HCT116 (cell line): ENCODE results near the gene UTS2B. TPM values are rescaled to one million over a fixed set of nuclear protein-coding genes. Genes with fewer than 3 reads are reported as not detected.

ENCODE experiments used
- ATAC-seq: fragments of 200-7000 bp; cut with Tn5 transposase; 2 replicates; pipeline ENCODE4 v1.9.1; 2020; ENCODE audit warnings: mild to moderate bottlenecking, moderate library complexity
- BruUV-seq: library from RNA; stranded (reverse); fragments of 400-500 nt; replicated peaks from 2 replicates; lab custom pipeline; 2021; lab: Mats Ljungman, UMichigan
- CTCF ChIA-PET: fragments of 300-600 bp; sonication (Branson Sonifier 250); formaldehyde crosslinking; loops from one replicate; lab custom pipeline; 2021; ENCODE audit warnings: antibody characterized with exemption; lab: Charles Lee
- POLR2A ChIA-PET: fragments of 300-600, 350-600 bp; sonication (Branson Sonifier 250); formaldehyde crosslinking; loops from one replicate; lab custom pipeline; 2021; ENCODE audit warnings: antibody characterized with exemption; lab: Charles Lee
- RAD21 ChIA-PET, 2 experiments: fragments of 300-600 bp; sonication (Branson Sonifier 250); formaldehyde crosslinking; loops; one replicate each; lab custom pipeline; 2023; ENCODE audit warnings: low total read pairs in 2 of 2; ENCODE audit not compliant: uncharacterized antibody in 2 of 2, unreplicated experiment in 2 of 2, low non-redundant PET in 1 of 2; lab: Charles Lee
- DNase-seq: peaks from one replicate; pipeline ENCODE4 v3.0.0-alpha.2; 2010; ENCODE audit warnings: low read depth, low spot score
- H2AFZ ChIP-seq: fragments of 200-600 bp; shearing (Covaris generic), sonication (generic); 2 replicates; pipeline ENCODE4 v1.6.1; 2017; ENCODE audit warnings: low read depth, mixed run types, mixed read lengths, antibody characterized with exemption, low read length; ENCODE audit not compliant: poor library complexity, severe bottlenecking
- H3K27ac ChIP-seq: 2 replicates; pipeline ENCODE4 v1.5.1; 2012; ENCODE audit warnings: low read depth, low read length
- H3K27me3 ChIP-seq: fragments of 200-600 bp; sonication (generic); 2 replicates; pipeline ENCODE4 v1.6.1; 2016; ENCODE audit warnings: mixed run types, low read length, mixed read lengths; ENCODE audit not compliant: insufficient read depth
- H3K36me3 ChIP-seq, 2 experiments: fragments of 200-500 bp in 1 of 2; fragments of 200-600 bp in 1 of 2; sonication (Bioruptor generic) in 1 of 2; sonication (generic) in 1 of 2; 2 replicates each; pipeline versions ENCODE4 v1.5.1 to v1.6.1; 2014 to 2016; ENCODE audit warnings: low read length in 2 of 2, inconsistent platforms in 1 of 2, mixed read lengths in 1 of 2, mixed run types in 1 of 2; ENCODE audit not compliant: insufficient read depth in 2 of 2, control insufficient read depth in 1 of 2
- H3K4me1 ChIP-seq, 2 experiments: fragments of 200-600 bp in 1 of 2; sonication (generic) in 1 of 2; 2 replicates each; pipeline versions ENCODE4 v1.5.1 to v1.6.1; 2012 to 2017; ENCODE audit warnings: low read length in 2 of 2, inconsistent platforms in 1 of 2, mild to moderate bottlenecking in 1 of 2, mixed read lengths in 1 of 2, mixed run types in 1 of 2, moderate library complexity in 1 of 2; ENCODE audit not compliant: insufficient read depth in 2 of 2, control insufficient read depth in 1 of 2
- H3K4me2 ChIP-seq: fragments of 200-600 bp; sonication (generic); 2 replicates; pipeline ENCODE4 v1.6.1; 2017; ENCODE audit warnings: mixed run types, low read length, mixed read lengths
- H3K4me3 ChIP-seq, 2 experiments: fragments of 200-600 bp in 1 of 2; sonication (generic) in 1 of 2; replicated peaks in 1 of 2; 2 replicates each; pipeline ENCODE4 v1.5.1; 2011 to 2016; ENCODE audit warnings: low read length in 2 of 2, control low read depth in 1 of 2, low read depth in 1 of 2, mild to moderate bottlenecking in 1 of 2, mixed read lengths in 1 of 2, mixed run types in 1 of 2
- H3K79me2 ChIP-seq: fragments of 200-600 bp; sonication (generic); 2 replicates; pipeline ENCODE4 v1.6.1; 2017; ENCODE audit warnings: mild to moderate bottlenecking, mixed run types, low read length, moderate library complexity, mixed read lengths; ENCODE audit not compliant: insufficient read depth
- H3K9ac ChIP-seq: fragments of 200-600 bp; sonication (generic); 2 replicates; pipeline ENCODE4 v1.6.1; 2016; ENCODE audit warnings: low read length, mixed read lengths
- H3K9me2 ChIP-seq: fragments of 200-600 bp; sonication (generic), shearing (Covaris generic); 2 replicates; pipeline ENCODE4 v1.6.1; 2017; ENCODE audit warnings: mixed run types, mild to moderate bottlenecking, moderate library complexity; ENCODE audit not compliant: insufficient read depth
- H3K9me3 ChIP-seq, 2 experiments: fragments of 200-500 bp in 1 of 2; fragments of 200-600 bp in 1 of 2; sonication (Bioruptor generic) in 1 of 2; sonication (generic) in 1 of 2; 2 replicates each; pipeline ENCODE4 v1.6.1; 2014 to 2017; ENCODE audit warnings: low read length in 2 of 2, mixed read lengths in 2 of 2, inconsistent platforms in 1 of 2, low read depth in 1 of 2, mild to moderate bottlenecking in 1 of 2, mixed run types in 1 of 2, moderate library complexity in 1 of 2; ENCODE audit not compliant: control insufficient read depth in 1 of 2, insufficient read depth in 1 of 2
- H4K20me1 ChIP-seq: fragments of 200-600 bp; sonication (generic), shearing (Covaris generic); 2 replicates; pipeline ENCODE4 v1.6.1; 2017; ENCODE audit warnings: mixed run types, mild to moderate bottlenecking, moderate library complexity; ENCODE audit not compliant: insufficient read depth
- CBX3 ChIP-seq: IDR thresholded peaks from 2 replicates; pipeline ENCODE4 v1.6.1; 2012; ENCODE audit warnings: low read depth
- CEBPB ChIP-seq: IDR thresholded peaks from 2 replicates; pipeline ENCODE4 v1.6.1; 2012; ENCODE audit warnings: low read depth
- CTCF ChIP-seq, 3 experiments: fragments of 200-600 bp in 1 of 3; sonication (generic) in 1 of 3; IDR thresholded peaks in 2 of 3; conservative IDR thresholded peaks in 1 of 3; 2 replicates each; pipeline ENCODE4 v1.5.1; 2012 to 2017; ENCODE audit warnings: low read depth in 2 of 3, low read length in 2 of 3, antibody characterized with exemption in 1 of 3, borderline replicate concordance in 1 of 3, control low read depth in 1 of 3, mild to moderate bottlenecking in 1 of 3, mixed read lengths in 1 of 3, mixed run types in 1 of 3, moderate library complexity in 1 of 3; ENCODE audit not compliant: insufficient read depth in 1 of 3
- EGR1 ChIP-seq: IDR thresholded peaks from 2 replicates; pipeline ENCODE4 v1.6.1; 2012; ENCODE audit warnings: low read depth
- ELF1 ChIP-seq: IDR thresholded peaks from 2 replicates; pipeline ENCODE4 v1.6.1; 2012; ENCODE audit warnings: low read depth, borderline replicate concordance
- EZH2phosphoT487 ChIP-seq: fragments of 200-600 bp; IDR thresholded peaks from 2 replicates; pipeline ENCODE4 v1.6.1; 2018; ENCODE audit warnings: antibody characterized with exemption, borderline replicate concordance
- MAX ChIP-seq: IDR thresholded peaks from 2 replicates; pipeline ENCODE4 v1.6.1; 2012
- POLR2A ChIP-seq: IDR thresholded peaks from 2 replicates; pipeline ENCODE4 v1.7.0; 2011; ENCODE audit warnings: borderline replicate concordance; ENCODE audit not compliant: insufficient read depth, insufficient read length; ENCODE audit errors: extremely low read depth
- POLR2AphosphoS5 ChIP-seq: IDR thresholded peaks from 2 replicates; pipeline ENCODE4 v1.6.1; 2011; ENCODE audit warnings: mild to moderate bottlenecking, low read depth, low read length, moderate library complexity
- RAD21 ChIP-seq: IDR thresholded peaks from 2 replicates; pipeline ENCODE4 v1.6.1; 2012; ENCODE audit warnings: low read depth, mild to moderate bottlenecking
- SIN3A ChIP-seq: IDR thresholded peaks from 2 replicates; pipeline ENCODE4 v1.6.1; 2012; ENCODE audit warnings: low read depth
- SP1 ChIP-seq: IDR thresholded peaks from 2 replicates; pipeline ENCODE4 v1.6.1; 2012; ENCODE audit warnings: low read depth
- SRF ChIP-seq: IDR thresholded peaks from 2 replicates; pipeline ENCODE4 v1.6.1; 2012; ENCODE audit warnings: low read depth
- YY1 ChIP-seq: IDR thresholded peaks from 2 replicates; pipeline ENCODE4 v1.6.1; 2011; ENCODE audit warnings: low read length, low read depth, moderate library complexity, mild to moderate bottlenecking; ENCODE audit not compliant: insufficient replicate concordance; ENCODE audit errors: extremely low read depth
- ZBTB33 ChIP-seq: IDR thresholded peaks from 2 replicates; pipeline ENCODE4 v1.6.1; 2011; ENCODE audit warnings: mild to moderate bottlenecking, low read length, moderate library complexity; ENCODE audit not compliant: insufficient replicate concordance; ENCODE audit errors: extremely low read depth
- intact Hi-C: fragments of 100-400 bp; cut with micrococcal nuclease; formaldehyde crosslinking; loops from 2 replicates; pipeline ENCODE4 v1.10.0; 2022
- total RNA-seq: library from RNA; stranded (reverse); gene quantifications from one replicate; pipeline ENCODE4 v1.2.1, GENCODE V29; 2021; ENCODE audit not compliant: unreplicated experiment

UTS2B gene
- total RNA-seq, 1 experiment from 2014 or later: 0.59 TPM

GRCh38 chr3:191366675-191367074, 36.3 kb upstream of the UTS2B start (continued):
- TF ChIP-seq CTCF (IDR thresholded peaks at IDR 0.05 in 2 of 3, conservative IDR thresholded peaks at IDR 0.05 in 1 of 3; ENCODE audit: borderline replicate concordance in 1 of 3, insufficient read depth in 1 of 3, low read depth in 2 of 3, low read length in 2 of 3) (no peak), POLR2A (no peak), YY1 (no peak), MAX (no peak)

- Histone ChIP-seq H3K27me3 (no peaks in the 10 kb centered on the region), H3K9me3 (no peaks in the 10 kb centered on the region), H3K79me2 (no peaks in the 10 kb centered on the region), H3K36me3 (peaks cover 2 to 15% of the 10 kb centered on the region in 2 experiments; a peak in 2 of 4 replicates), H3K4me3 (no peak overlapping the region), H3K4me2 (no peak overlapping the region), H3K9me2 (no peaks in the 10 kb centered on the region), H2AFZ (no peak overlapping the region), H3K4me1 (peaks cover 25% of the 10 kb centered on the region in 2 experiments; a peak in 3 of 4 replicates), H4K20me1 (no peaks in the 10 kb centered on the region), H3K27ac (no peak overlapping the region), H3K9ac (no peak overlapping the region)
- CTCF ChIA-PET: no interaction called here
- TF ChIP-seq CEBPB: no peak
- no peak for TF ChIP-seq POLR2AphosphoS5
- TF ChIP-seq ELF1: no peak
- TF ChIP-seq SP1: no peak
- no peak for TF ChIP-seq EZH2phosphoT487
- no peak for TF ChIP-seq MAX
- TF ChIP-seq CTCF (IDR thresholded peaks at IDR 0.05 in 2 of 3, conservative IDR thresholded peaks at IDR 0.05 in 1 of 3; ENCODE audit: borderline replicate concordance in 1 of 3, insufficient read depth in 1 of 3, low read depth in 2 of 3, low read length in 2 of 3): no peak
- no peak for TF ChIP-seq CBX3
- TF ChIP-seq SRF: no peak
- no peak for TF ChIP-seq YY1
- no peak for TF ChIP-seq RAD21
- TF ChIP-seq EGR1: no peak
- no peak for TF ChIP-seq ZBTB33
- no peak for TF ChIP-seq SIN3A
- ATAC-seq (no peak), DNase-seq (no peak)
- intact Hi-C loops: no loop called here
- RAD21 ChIA-PET: no interaction called here
- POLR2A ChIA-PET: no interaction called here
- no TSS peak for BruUV-seq
Measured at GRCh38 chr3:191363221-191363620, 32.9 kb upstream of the UTS2B start.
